ENCODE data around the gene MAGI1. TPM values are rescaled to one million over a fixed set of nuclear protein-coding genes. Genes with fewer than 3 reads are reported as not detected.

The MAGI1 gene
- total and polyA plus RNA-seq, 4 donors = 9.9 to 88.1 (median 24.6) TPM

DNA sequence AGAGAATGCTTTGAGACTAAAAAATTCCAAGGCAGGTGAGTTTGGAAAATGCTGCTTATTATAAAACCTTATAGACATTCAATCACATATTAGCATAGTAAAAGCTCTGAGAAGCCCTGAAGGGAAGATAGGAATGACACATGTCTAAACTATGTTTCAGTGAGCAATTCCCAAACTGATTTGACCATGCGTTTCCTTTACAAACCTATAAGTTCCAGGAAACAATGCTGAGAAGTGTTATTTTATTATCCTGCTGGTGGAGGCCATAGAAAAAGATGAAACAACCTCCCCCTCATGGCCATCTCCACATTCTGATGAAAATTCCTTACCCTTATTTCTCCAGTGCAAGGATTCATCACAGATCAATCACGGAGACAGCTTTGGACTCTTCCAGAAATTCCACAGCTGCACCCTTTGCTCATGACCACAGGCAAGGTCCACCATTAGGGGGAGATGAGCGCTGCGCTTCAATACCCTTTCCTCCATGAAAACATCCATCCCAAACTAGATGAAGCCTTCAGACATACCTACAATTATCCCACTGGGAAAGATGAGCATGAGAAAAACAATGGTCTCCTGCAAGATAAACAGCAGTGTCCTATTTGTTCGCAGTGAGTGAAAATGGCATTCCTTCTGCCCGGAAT, 372.1 kb downstream of the MAGI1 start:
- H3K4me1 ChIP-seq (ENCODE audit: control insufficient read depth in 5 of 5, insufficient read depth in 5 of 5, low read length in 5 of 5) = peaks cover 0 to 19% (median 16%) of the 10 kb centered on the region in 5 donors
- DNase-seq (no peak), ATAC-seq (ENCODE audit: insufficient read depth, low FRiP score) (no peak)
- H3K36me3 ChIP-seq (ENCODE audit: control insufficient read depth in 4 of 4, insufficient read depth in 4 of 4, low read length in 4 of 4) = no peaks in the 10 kb centered on the region
- 80 to 83% methylated on average over 6 of the region's 6 CpGs for WGBS, 2 donors
- no peaks in the 10 kb centered on the region for H3K9me3 ChIP-seq (ENCODE audit: control insufficient read depth in 4 of 4, insufficient read depth in 3 of 4, low read length in 3 of 4)
- TF ChIP-seq, protein P1, sequence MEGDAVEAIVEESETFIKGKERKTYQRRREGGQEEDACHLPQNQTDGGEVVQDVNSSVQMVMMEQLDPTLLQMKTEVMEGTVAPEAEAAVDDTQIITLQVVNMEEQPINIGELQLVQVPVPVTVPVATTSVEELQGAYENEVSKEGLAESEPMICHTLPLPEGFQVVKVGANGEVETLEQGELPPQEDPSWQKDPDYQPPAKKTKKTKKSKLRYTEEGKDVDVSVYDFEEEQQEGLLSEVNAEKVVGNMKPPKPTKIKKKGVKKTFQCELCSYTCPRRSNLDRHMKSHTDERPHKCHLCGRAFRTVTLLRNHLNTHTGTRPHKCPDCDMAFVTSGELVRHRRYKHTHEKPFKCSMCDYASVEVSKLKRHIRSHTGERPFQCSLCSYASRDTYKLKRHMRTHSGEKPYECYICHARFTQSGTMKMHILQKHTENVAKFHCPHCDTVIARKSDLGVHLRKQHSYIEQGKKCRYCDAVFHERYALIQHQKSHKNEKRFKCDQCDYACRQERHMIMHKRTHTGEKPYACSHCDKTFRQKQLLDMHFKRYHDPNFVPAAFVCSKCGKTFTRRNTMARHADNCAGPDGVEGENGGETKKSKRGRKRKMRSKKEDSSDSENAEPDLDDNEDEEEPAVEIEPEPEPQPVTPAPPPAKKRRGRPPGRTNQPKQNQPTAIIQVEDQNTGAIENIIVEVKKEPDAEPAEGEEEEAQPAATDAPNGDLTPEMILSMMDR (IDR thresholded peaks at IDR 0.05; ENCODE audit: control extremely low read depth, extremely low read depth) = no peak
- no peak overlapping the region for H3K27ac ChIP-seq (ENCODE audit: low read depth in 1 of 2, low read length in 1 of 2)
- no peak overlapping the region for H3K4me3 ChIP-seq
- H3K27me3 ChIP-seq (ENCODE audit: control insufficient read depth in 3 of 3, insufficient read depth in 3 of 3, low read length in 2 of 3) = no peaks in the 10 kb centered on the region
- no peak overlapping the region for H3K9ac ChIP-seq (ENCODE audit: insufficient read depth in 1 of 2, low read length in 2 of 2)

GRCh38 chr3:65665915-65666314, 372.8 kb downstream of the MAGI1 start:
- H3K4me1 ChIP-seq (ENCODE audit: control insufficient read depth in 5 of 5, insufficient read depth in 5 of 5, low read length in 5 of 5) = peaks cover 0 to 19% (median 16%) of the 10 kb centered on the region in 5 donors
- ATAC-seq (ENCODE audit: insufficient read depth, low FRiP score) (no peak), DNase-seq (peak in 1 of 3 donors; percentile 24)
- no peak overlapping the region for H3K27ac ChIP-seq (ENCODE audit: low read depth in 1 of 2, low read length in 1 of 2)
- H3K36me3 ChIP-seq (ENCODE audit: control insufficient read depth in 4 of 4, insufficient read depth in 4 of 4, low read length in 4 of 4) = no peaks in the 10 kb centered on the region
- WGBS, 2 donors = 97% methylated on average over 2 of the region's 2 CpGs
- no peaks in the 10 kb centered on the region for H3K9me3 ChIP-seq (ENCODE audit: control insufficient read depth in 4 of 4, insufficient read depth in 3 of 4, low read length in 3 of 4)
- H3K27me3 ChIP-seq (ENCODE audit: control insufficient read depth in 3 of 3, insufficient read depth in 3 of 3, low read length in 2 of 3) = no peaks in the 10 kb centered on the region
- H3K9ac ChIP-seq (ENCODE audit: insufficient read depth in 1 of 2, low read length in 2 of 2) = no peak overlapping the region
- TF ChIP-seq, protein P1 (IDR thresholded peaks at IDR 0.05; ENCODE audit: control extremely low read depth, extremely low read depth) = no peak
- H3K4me3 ChIP-seq = no peak overlapping the region

DNA sequence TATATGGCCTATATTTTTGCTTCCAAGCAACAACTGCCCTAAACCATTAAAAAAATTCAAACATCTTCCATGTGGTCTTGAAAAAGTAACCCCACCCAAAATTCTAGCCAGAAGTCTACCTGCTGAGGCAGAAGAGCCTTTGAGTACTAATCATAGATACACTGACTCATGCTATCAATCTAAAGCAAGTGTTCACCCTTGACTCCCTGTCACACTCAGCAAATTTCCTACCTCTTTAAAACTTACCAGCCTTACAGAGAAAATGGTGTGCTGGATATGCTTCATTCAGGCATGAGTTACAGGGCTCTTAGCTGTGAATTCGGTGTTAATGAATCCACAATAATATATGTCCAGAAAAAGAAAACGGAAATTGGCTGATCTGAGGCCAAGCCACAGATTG, 373.8 kb downstream of the MAGI1 start:
- TF ChIP-seq, protein P1 (IDR thresholded peaks at IDR 0.05; ENCODE audit: control extremely low read depth, extremely low read depth) = no peak
- Histone ChIP-seq H3K9me3 (ENCODE audit: control insufficient read depth in 4 of 4, insufficient read depth in 3 of 4, low read length in 3 of 4) (no peaks in the 10 kb centered on the region), H3K4me1 (ENCODE audit: control insufficient read depth in 5 of 5, insufficient read depth in 5 of 5, low read length in 5 of 5) (peaks cover 0 to 19% (median 16%) of the 10 kb centered on the region in 5 donors), H3K27ac (ENCODE audit: low read depth in 1 of 2, low read length in 1 of 2) (no peak overlapping the region), H3K9ac (ENCODE audit: insufficient read depth in 1 of 2, low read length in 2 of 2) (no peak overlapping the region), H3K27me3 (ENCODE audit: control insufficient read depth in 3 of 3, insufficient read depth in 3 of 3, low read length in 2 of 3) (no peaks in the 10 kb centered on the region), H3K4me3 (no peak overlapping the region), H3K36me3 (ENCODE audit: control insufficient read depth in 4 of 4, insufficient read depth in 4 of 4, low read length in 4 of 4) (no peaks in the 10 kb centered on the region)
- ATAC-seq (ENCODE audit: insufficient read depth, low FRiP score) (no peak), DNase-seq (no peak)
- 90 to 94% methylated on average over 2 of the region's 2 CpGs for WGBS, 2 donors

- DNase-seq (no peak), ATAC-seq (ENCODE audit: insufficient read depth, low FRiP score) (no peak)
- WGBS, 2 donors = 81 to 85% methylated on average over 3 of the region's 3 CpGs
- Histone ChIP-seq H3K4me3 (no peak overlapping the region), H3K9ac (ENCODE audit: insufficient read depth in 1 of 2, low read length in 2 of 2) (no peak overlapping the region), H3K9me3 (ENCODE audit: control insufficient read depth in 4 of 4, insufficient read depth in 3 of 4, low read length in 3 of 4) (no peaks in the 10 kb centered on the region), H3K27ac (ENCODE audit: low read depth in 1 of 2, low read length in 1 of 2) (no peak overlapping the region), H3K36me3 (ENCODE audit: control insufficient read depth in 4 of 4, insufficient read depth in 4 of 4, low read length in 4 of 4) (no peaks in the 10 kb centered on the region), H3K4me1 (ENCODE audit: control insufficient read depth in 5 of 5, insufficient read depth in 5 of 5, low read length in 5 of 5) (peaks cover 0 to 16% (median 15%) of the 10 kb centered on the region in 5 donors), H3K27me3 (ENCODE audit: control insufficient read depth in 3 of 3, insufficient read depth in 3 of 3, low read length in 2 of 3) (no peaks in the 10 kb centered on the region)
- TF ChIP-seq, protein P1 (IDR thresholded peaks at IDR 0.05; ENCODE audit: control extremely low read depth, extremely low read depth) = no peak
Observed at GRCh38 chr3:65664446-65664845, 374.3 kb downstream of the MAGI1 start.

All from lung (tissue), 12 donors.